GM20431 (cell line): ENCODE data around the gene TACR2.

Experiments
- in situ Hi-C: fragments of 300-500 bp; cut with MseI, MboI; formaldehyde crosslinking; loops from one replicate; pipeline ENCODE4 v1.15.0; 2020; ENCODE audit warnings: low sequenced_read_pairs; ENCODE audit not compliant: unreplicated experiment

Gene TACR2

GRCh38 chr10:69416695-69417094 is at the start of gene TACR2:
TACR2 (minus strand) TSS chr10:69416918; CDS start chr10:69416323, 595 bp downstream.
- in situ Hi-C loops: no loop called here

GRCh38 chr10:69466158-69466490 is 49.4 kb upstream of the TACR2 start:
- in situ Hi-C loops: no loop called here

- in situ Hi-C loops: no loop called here
Measured at GRCh38 chr10:69465457-69466157, 48.9 kb upstream of the TACR2 start.

GRCh38 chr10:69464801-69465401 is 48.2 kb upstream of the TACR2 start:
- in situ Hi-C loops: no loop called here

- in situ Hi-C loops: no loop called here
Measured at GRCh38 chr10:69464401-69464800, 47.7 kb upstream of the TACR2 start.

- in situ Hi-C loops: no loop called here
Measured at GRCh38 chr10:69463886-69464285, 47.2 kb upstream of the TACR2 start.

GRCh38 chr10:69461243-69462025 is 44.7 kb upstream of the TACR2 start:
- in situ Hi-C loops: no loop called here

- in situ Hi-C loops: no loop called here
Measured at GRCh38 chr10:69460576-69461242, 44.0 kb upstream of the TACR2 start.

- in situ Hi-C loops: no loop called here
Measured at GRCh38 chr10:69459893-69460575, 43.3 kb upstream of the TACR2 start.

GRCh38 chr10:69459101-69459790 is 42.5 kb upstream of the TACR2 start:
- in situ Hi-C loops: no loop called here

- in situ Hi-C loops: no loop called here
Measured at GRCh38 chr10:69458430-69459100, 41.8 kb upstream of the TACR2 start.

GRCh38 chr10:69457771-69458237 is 41.1 kb upstream of the TACR2 start:
- in situ Hi-C loops: no loop called here

- in situ Hi-C loops: no loop called here
Measured at GRCh38 chr10:69456880-69457693, 40.4 kb upstream of the TACR2 start.

- in situ Hi-C loops: no loop called here
Measured at GRCh38 chr10:69455006-69455763, 38.5 kb upstream of the TACR2 start.

GRCh38 chr10:69453795-69454194 is 37.1 kb upstream of the TACR2 start:
- in situ Hi-C loops: no loop called here

GRCh38 chr10:69452676-69453415 is 36.1 kb upstream of the TACR2 start:
- in situ Hi-C loops: no loop called here

GRCh38 chr10:69451784-69452251 is 35.1 kb upstream of the TACR2 start:
- in situ Hi-C loops: no loop called here
